Germinal center (tissue), 1 donor: ENCODE data around the gene DUSP28.

Source experiments
- DNase-seq: peaks from one replicate; pipeline ENCODE4 v3.0.0; 2012; ENCODE audit warnings: mixed read lengths, low spot score

Gene DUSP28

GRCh38 chr2:240600451-240600961 lies 40.3 kb downstream of the DUSP28 start:
- DNase-seq: no peak

DNA sequence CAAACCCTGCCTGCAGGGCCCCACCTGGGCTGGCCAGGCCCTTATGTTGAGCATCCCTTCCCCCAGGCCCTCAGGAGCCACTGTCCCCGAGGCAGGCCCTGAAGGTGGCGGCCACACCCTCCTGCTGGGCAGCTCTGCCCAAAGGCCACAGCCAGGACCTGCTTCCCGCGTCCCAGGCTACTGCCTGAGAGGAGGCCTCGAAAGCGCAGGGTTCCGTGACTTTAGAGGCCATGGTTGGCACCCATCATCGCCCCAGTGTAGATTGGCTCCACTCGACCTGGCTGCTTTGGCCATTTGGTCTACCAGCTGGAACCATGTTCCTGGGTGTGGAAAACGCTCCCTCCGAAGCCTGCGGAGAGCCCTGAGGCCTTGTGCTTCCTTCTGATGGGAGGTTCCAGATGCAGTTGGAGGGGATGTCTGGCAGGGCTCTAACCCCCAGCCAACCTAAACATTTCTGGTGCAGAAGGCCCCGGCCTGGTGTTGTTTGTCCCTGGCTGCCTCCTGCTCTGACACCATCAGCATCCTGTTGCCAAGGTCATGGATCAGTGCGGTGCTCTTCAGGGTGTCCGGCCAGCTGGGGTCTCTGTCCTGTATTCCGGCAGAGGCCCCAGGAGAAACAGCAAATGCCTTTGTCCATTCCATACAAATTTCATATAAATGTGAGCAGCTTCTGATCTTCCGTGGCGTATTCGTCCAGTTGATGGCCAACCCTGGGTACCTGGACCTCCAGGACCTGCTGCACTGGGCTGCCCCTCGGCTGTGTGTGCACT lies 41.1 kb downstream of the DUSP28 start:
- no peak for DNase-seq

DNA sequence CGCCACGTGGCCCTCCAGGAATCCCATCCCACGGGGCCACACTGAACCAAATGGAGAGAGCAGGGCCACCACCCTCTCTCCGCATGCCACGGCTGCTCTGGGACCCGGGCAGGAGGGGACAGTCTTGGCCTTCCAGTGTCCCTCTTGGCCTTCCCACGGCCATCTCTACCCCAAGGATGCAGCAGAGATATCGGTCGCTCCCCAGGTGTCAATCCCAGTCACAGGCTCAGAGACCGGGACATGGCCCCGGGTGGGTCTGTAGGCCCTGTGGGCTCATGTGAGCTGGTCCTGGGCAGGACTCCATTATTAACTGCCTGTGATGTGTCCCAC lies 41.6 kb downstream of the DUSP28 start:
- no peak for DNase-seq

DNA sequence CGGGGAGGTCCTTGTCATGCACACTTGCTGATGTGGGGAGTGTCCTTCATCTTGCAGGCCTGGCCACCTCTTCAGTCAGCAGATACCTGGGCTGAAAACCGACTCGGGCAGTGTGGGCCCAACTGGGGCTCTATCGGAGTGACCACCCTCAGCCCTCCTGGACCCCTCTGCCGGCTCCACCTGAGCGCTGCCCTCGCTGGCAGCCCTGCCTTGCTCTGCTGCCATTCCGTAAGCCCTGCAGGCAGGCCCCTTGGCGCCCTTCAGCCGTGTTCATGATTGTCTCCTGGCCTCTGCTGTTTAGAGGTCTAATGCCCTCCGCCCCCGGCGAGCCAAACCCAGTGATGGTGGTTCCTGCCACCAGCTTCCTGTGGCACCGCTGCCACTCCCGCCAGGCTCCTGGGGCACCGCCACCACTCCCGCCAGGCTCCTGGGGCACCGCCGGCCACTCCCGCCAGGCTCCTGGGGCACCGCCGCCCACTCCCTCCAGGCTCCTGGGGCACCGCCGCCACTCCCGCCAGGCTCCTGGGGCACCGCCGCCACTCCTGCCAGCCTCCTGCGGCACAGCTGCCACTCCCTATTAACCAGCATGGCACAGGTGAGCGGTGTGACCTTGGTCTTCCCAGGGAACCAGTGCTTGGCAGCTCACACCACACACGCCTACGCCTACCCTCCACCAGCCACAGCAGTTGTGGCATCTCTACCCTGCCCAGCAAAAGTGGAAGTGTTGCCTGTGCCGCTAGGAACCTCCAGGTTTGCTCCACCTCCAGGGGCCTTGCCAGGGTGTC lies 42.3 kb downstream of the DUSP28 start:
- no peak for DNase-seq

GRCh38 chr2:240603081-240603835 lies 43.1 kb downstream of the DUSP28 start:
- no peak for DNase-seq

- no peak for DNase-seq
These were observed 43.7 kb downstream of the DUSP28 start for GRCh38 chr2:240603846-240604245.

GRCh38 chr2:240604291-240604938 lies 44.3 kb downstream of the DUSP28 start:
- no peak for DNase-seq

DNA sequence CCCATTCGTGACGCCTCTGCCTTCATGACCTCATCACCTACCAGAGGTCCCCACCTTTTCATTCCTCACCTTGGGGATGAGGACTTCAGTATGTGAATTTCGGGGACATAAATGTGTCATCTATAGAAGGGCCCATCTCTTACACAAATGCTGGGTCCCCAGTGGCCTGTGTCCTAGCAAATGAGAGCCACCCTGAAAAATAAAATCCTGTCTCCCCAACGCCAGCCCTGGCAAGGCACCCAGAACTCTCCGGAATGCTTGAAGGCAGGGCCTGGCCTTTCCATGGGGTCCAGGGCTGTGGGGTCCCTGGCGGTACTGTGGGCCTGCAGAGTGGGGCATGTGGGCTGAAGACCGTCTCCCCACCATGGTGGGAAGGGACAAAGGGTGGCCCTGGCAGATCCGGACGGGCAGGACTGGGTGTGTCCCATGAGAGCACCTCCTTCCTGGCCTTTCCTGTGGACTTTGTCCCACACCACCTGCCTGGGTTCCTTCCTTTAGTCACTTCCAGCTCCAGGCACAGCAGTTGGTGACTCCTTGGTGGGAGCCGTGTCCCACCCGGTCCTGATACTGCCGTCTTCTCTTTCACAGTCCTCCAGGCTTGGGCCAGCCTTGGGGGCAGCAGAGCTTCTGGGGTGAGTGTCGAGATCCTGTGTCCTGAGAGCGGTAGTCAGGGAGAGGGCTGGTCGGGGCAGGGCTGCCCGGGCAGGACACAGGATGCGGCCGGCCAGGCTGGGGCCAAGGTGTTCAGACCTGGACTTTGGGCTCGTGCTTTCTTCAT lies 45.0 kb downstream of the DUSP28 start:
- DNase-seq: no peak

DNA sequence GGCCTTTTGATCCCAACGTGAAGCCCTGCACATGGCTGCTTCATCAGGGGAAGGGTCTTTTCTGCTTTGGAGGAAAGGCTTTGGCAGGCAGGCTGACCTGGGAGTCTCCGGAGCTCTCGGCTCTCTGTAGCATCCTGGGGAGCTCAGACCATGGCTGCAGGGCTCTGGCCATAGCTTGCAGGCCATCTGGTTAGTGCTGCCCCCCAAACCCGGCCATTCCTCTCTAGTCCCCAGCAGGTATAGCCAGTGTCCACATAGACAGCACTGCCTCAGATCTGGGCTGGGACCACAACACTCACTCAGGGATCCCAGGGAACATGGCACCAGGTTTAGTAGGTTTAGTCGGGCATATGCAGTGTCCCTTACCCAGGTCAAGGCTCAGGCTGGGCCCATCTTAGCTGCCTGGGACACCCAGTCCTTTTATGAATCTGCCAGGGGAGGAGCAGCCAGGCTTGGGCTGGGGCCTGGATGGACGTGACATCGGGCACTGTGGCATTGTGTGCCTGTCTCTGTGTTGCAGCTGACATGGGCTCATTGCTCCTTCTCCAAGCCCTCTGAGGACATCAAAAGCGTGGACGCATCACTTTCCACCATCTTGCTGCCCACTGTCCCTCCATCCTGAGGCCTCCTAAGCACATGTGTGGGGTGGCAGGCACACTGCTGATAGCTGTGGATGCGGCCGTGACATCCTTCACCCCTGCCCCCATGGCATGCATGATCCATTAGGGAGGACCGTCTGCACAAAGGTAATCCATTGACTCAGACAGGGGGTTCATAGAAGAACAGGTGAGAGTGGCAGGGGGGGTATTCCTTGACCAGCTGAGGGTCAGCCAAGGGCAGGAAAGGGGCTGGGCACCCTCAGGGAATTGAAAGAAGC lies 45.9 kb downstream of the DUSP28 start:
- no peak for DNase-seq

DNA sequence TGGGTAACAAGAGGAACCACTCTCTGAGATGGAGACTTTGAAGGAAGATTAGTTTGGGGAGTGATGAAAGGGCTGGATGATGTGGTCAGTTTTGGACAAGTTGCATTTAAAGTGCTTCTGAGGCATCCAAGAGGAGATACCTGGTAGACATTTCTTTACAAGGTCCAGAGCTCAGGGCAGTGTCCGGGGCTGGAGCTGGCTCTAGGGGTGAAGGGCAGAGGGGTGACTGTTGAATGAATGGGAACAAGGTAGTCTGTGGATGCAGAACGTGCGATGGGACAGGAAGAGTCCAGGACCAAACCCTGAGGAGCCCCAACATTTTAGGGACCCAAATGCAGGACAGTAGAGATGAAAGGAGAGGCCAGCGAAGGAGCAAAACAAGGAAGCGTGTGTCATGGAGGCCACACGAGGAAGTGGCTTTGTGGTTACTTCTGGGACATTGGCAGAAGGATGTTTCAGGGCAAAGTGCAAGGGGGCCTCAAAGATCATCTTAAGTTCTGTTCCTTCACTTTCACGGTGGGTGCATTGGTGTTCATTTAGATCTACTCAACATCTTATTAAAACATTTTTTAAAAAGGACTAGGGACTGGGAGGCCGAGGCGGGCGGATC lies 51.5 kb downstream of the DUSP28 start:
- no peak for DNase-seq
